Muscle layer of duodenum (tissue), 2 donors: ENCODE results near the gene S100B.

Experiments
- H3K27ac ChIP-seq: one replicate; pipeline ENCODE4 v1.7.0; 2013; ENCODE audit warnings: mild to moderate bottlenecking, low read length
- H3K27me3 ChIP-seq: one replicate; pipeline ENCODE4 v1.7.0; 2013; ENCODE audit warnings: low read depth, mild to moderate bottlenecking, control low read depth, low read length
- H3K36me3 ChIP-seq, 2 donors: one replicate each; pipeline ENCODE4 v1.7.0; 2013; ENCODE audit warnings: low read length in 2 of 2, control low read depth in 1 of 2, mild to moderate bottlenecking in 1 of 2; ENCODE audit not compliant: insufficient read depth in 2 of 2, control insufficient read depth in 1 of 2
- H3K4me1 ChIP-seq, 2 donors: one replicate each; pipeline ENCODE4 v1.7.0; 2013; ENCODE audit warnings: low read length in 2 of 2, mild to moderate bottlenecking in 2 of 2, control low read depth in 1 of 2, moderate library complexity in 1 of 2; ENCODE audit not compliant: insufficient read depth in 2 of 2, control insufficient read depth in 1 of 2
- H3K4me3 ChIP-seq, 2 donors: one replicate each; pipeline ENCODE4 v1.7.0; 2013; ENCODE audit warnings: low read length in 2 of 2, low read depth in 1 of 2, mild to moderate bottlenecking in 1 of 2
- H3K9me3 ChIP-seq, 2 donors: one replicate each; pipeline ENCODE4 v1.7.0; 2013; ENCODE audit warnings: low read length in 2 of 2, control low read depth in 1 of 2, mild to moderate bottlenecking in 1 of 2; ENCODE audit not compliant: control insufficient read depth in 1 of 2
- donor health status: healthy.

S100B gene

GRCh38 chr21:46604975-46605766 is at the start of gene S100B:
TSS of gene S100B (minus strand) at chr21:46605082. CDS start at chr21:46602415, 2,667 bp downstream.
- H3K27ac ChIP-seq: peak within 1 kb of the TSS; percentile 10
- H3K36me3 ChIP-seq: no peaks in the 10 kb centered on the region
- no peaks in the 10 kb centered on the region for H3K4me1 ChIP-seq
- no peaks in the 10 kb centered on the region for H3K27me3 ChIP-seq
- peaks cover 0 to under 1% of the 10 kb centered on the region in 2 donors for H3K9me3 ChIP-seq
- peak within 1 kb of the TSS in 1 of 2 donors; percentile 34 for H3K4me3 ChIP-seq

GRCh38 chr21:46651121-46651520 is 46.2 kb upstream of the S100B start:
- no peaks in the 10 kb centered on the region for H3K27me3 ChIP-seq
- no peak overlapping the region for H3K27ac ChIP-seq
- H3K4me3 ChIP-seq: no peak overlapping the region
- H3K4me1 ChIP-seq: no peaks in the 10 kb centered on the region
- H3K9me3 ChIP-seq: peaks cover 0 to 5% of the 10 kb centered on the region in 2 donors
- peaks cover 74 to 90% of the 10 kb centered on the region in 2 donors for H3K36me3 ChIP-seq

DNA sequence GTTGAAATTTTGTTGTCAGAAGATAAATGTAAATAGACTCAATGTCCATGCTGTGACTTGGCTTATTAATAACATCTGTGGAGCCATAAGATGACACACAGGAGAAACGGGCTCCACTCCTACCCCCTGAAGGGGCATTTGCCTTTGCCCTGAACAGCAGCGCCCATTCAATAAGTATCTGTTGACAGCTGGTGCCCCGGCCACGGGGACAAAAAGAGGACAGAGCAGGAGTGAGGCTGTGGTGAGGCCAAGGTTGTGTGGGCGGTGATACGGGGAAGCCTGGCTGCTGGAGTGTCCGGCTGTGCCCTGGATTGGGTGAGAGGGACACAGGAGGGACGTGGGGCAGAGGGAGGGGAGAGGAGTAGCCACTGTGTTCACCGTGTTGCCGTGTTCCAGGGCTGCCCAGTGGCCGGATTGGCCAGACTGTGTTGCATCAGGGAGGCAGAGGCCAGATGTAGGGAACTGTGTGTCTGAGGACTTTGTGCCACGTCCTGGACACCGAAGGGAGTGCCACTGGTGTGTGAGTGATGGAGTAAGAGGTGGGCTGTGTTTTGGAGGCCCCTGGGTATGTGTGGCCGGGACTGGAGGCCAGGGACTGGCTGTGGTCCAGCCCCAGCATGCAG is 45.7 kb upstream of the S100B start:
- peaks cover 78 to 90% of the 10 kb centered on the region in 2 donors for H3K36me3 ChIP-seq
- H3K27ac ChIP-seq: no peak overlapping the region

GRCh38 chr21:46649356-46649755 is 44.5 kb upstream of the S100B start:
- no peaks in the 10 kb centered on the region for H3K9me3 ChIP-seq
- no peak overlapping the region for H3K27ac ChIP-seq
- H3K4me1 ChIP-seq: no peaks in the 10 kb centered on the region
- no peaks in the 10 kb centered on the region for H3K27me3 ChIP-seq
- H3K36me3 ChIP-seq: peaks cover 70 to 84% of the 10 kb centered on the region in 2 donors
- no peak overlapping the region for H3K4me3 ChIP-seq

More for the DNA sequence above, 45.7 kb upstream of the S100B start:
- Histone ChIP-seq H3K27me3 (no peaks in the 10 kb centered on the region), H3K4me3 (no peak overlapping the region), H3K4me1 (no peaks in the 10 kb centered on the region), H3K9me3 (peaks cover 0 to under 1% of the 10 kb centered on the region in 2 donors)

DNA sequence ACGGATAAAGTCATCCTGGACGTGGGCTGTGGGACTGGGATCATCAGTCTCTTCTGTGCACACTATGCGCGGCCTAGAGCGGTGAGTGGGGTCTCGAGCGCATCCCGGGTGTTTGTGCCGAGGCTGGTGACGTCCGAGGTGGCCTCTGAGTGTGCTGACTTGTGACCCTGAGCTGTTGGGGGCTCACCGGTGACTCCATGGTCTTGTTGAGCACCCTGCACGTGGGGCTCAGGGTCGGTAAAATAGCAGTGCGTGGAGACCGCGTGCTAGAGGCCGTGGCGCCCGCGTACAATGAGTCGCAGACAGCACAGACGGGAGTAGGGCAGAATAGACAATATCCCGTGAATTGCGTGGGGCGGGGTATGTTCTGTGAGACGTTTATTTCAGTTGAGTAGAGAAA is 43.7 kb upstream of the S100B start:
- H3K4me3 ChIP-seq: no peak overlapping the region
- H3K4me1 ChIP-seq: no peaks in the 10 kb centered on the region
- H3K27ac ChIP-seq: no peak overlapping the region
- H3K27me3 ChIP-seq: no peaks in the 10 kb centered on the region
- peaks cover 70 to 84% of the 10 kb centered on the region in 2 donors for H3K36me3 ChIP-seq
- no peaks in the 10 kb centered on the region for H3K9me3 ChIP-seq

- Histone ChIP-seq H3K4me1 (no peaks in the 10 kb centered on the region), H3K27me3 (no peaks in the 10 kb centered on the region), H3K4me3 (no peak overlapping the region), H3K27ac (no peak overlapping the region), H3K36me3 (peaks cover 57 to 76% of the 10 kb centered on the region in 2 donors), H3K9me3 (no peaks in the 10 kb centered on the region)
These were observed 41.8 kb upstream of the S100B start for GRCh38 chr21:46646541-46647154.

GRCh38 chr21:46645840-46646239 is 41.0 kb upstream of the S100B start:
- Histone ChIP-seq H3K36me3 (peaks cover 57 to 76% of the 10 kb centered on the region in 2 donors), H3K4me3 (no peak overlapping the region), H3K9me3 (no peaks in the 10 kb centered on the region), H3K4me1 (no peaks in the 10 kb centered on the region), H3K27ac (no peak overlapping the region), H3K27me3 (no peaks in the 10 kb centered on the region)

DNA sequence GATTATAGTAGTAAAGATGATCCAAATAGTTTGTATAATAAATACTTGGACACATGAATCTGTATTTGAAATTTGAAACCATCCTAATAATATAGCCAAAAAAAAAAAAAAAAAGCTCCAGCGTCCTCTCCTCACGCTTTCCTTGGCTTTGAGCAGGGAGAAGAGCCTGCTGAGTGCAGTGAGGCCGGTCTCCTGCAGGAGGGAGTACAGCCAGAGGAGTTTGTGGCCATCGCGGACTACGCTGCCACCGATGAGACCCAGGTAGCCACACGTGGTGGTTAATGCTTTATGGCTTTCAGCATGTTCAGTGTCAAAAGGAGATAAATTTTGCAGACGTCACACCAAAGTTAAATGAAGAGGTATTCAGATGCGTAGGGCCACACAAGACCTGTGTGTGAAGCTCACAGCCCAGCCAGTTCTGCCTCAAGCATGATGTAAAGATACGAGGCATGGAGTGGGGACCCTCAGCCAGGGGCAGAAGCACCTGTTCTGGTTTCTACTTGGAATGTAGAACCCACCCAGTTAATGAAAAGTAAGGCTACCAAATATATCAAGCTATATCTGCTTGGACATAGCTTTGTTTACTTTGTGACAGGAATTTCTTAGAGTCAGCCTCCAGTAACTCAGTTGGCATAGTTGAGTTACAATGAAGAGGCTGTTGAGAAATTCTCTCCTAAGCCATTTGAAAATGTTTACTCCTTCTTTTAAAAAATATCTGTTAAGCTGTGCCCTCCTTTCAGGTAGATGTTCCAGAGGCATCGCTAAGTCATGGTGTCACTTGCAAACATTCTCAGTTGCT is 38.7 kb upstream of the S100B start:
- H3K4me1 ChIP-seq: peaks cover 0 to 5% of the 10 kb centered on the region in 2 donors
- no peaks in the 10 kb centered on the region for H3K9me3 ChIP-seq
- H3K4me3 ChIP-seq: no peak overlapping the region
- H3K27me3 ChIP-seq: no peaks in the 10 kb centered on the region
- H3K27ac ChIP-seq: no peak overlapping the region
- H3K36me3 ChIP-seq: peaks cover 36 to 53% of the 10 kb centered on the region in 2 donors

- H3K4me1 ChIP-seq: peaks cover 2 to 20% of the 10 kb centered on the region in 2 donors
- H3K27me3 ChIP-seq: no peaks in the 10 kb centered on the region
- H3K27ac ChIP-seq: no peak overlapping the region
- peaks cover 27 to 45% of the 10 kb centered on the region in 2 donors for H3K36me3 ChIP-seq
- H3K4me3 ChIP-seq: no peak overlapping the region
- H3K9me3 ChIP-seq: no peaks in the 10 kb centered on the region
These were observed 36.8 kb upstream of the S100B start for GRCh38 chr21:46641656-46642055.

DNA sequence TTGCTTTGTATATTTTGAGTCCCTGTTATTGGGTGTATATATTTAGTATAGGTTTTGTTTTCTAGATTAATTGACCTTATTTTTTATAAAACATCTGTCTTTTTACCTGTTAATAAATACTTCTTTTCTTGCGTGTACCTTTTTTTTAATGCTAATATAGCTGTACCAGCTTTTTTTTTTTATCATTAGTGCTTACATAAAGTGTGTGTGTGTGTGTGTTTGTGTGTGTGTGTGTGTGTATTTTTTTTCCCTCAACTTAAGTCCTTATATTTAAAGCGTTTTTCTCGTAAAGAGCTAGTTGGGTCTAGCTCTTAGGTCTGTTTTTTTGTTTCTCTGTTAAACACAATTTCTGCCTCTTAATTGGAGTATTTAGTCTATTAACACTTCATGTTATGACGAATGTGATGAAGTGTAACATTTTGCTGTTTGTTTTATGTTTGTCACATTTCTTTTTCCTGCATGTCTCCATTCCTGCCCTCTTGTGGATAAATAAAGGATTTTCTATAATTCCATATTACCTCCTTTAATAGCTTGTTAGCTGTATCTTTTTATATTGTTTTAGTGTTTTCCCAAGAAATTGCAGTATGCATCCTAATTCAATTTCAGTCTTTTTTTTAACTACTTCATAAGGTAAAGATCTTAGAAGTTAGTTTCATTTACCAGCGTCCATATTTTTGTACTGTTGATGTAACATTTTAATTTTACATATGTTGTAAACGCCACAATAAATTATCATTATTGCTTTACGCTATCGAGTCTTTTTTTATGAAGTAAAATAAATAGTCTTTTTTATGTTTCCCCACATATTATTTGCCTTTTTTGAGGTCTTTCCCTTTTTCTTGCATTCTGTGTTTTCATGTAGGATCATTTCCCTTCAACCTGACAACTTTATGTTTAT is 34.9 kb upstream of the S100B start:
- H3K4me1 ChIP-seq: peaks cover 10 to 27% of the 10 kb centered on the region in 2 donors
- H3K36me3 ChIP-seq: peaks cover 17 to 31% of the 10 kb centered on the region in 2 donors
- H3K27ac ChIP-seq: no peak overlapping the region

More for the DNA sequence above, 34.9 kb upstream of the S100B start:
- Histone ChIP-seq H3K27me3 (no peaks in the 10 kb centered on the region), H3K9me3 (no peaks in the 10 kb centered on the region), H3K4me3 (no peak overlapping the region)
